NCI-H146 treated with DMSO at 0.1 percent for 48 hours (cell line): ENCODE measurements around the gene CRHR1.

ENCODE experiments used
- DNase-seq: peaks from one replicate; lab custom pipeline; 2025; ENCODE audit not compliant: unreplicated experiment; lab: John Stamatoyannopoulos, UW

Gene CRHR1

DNA sequence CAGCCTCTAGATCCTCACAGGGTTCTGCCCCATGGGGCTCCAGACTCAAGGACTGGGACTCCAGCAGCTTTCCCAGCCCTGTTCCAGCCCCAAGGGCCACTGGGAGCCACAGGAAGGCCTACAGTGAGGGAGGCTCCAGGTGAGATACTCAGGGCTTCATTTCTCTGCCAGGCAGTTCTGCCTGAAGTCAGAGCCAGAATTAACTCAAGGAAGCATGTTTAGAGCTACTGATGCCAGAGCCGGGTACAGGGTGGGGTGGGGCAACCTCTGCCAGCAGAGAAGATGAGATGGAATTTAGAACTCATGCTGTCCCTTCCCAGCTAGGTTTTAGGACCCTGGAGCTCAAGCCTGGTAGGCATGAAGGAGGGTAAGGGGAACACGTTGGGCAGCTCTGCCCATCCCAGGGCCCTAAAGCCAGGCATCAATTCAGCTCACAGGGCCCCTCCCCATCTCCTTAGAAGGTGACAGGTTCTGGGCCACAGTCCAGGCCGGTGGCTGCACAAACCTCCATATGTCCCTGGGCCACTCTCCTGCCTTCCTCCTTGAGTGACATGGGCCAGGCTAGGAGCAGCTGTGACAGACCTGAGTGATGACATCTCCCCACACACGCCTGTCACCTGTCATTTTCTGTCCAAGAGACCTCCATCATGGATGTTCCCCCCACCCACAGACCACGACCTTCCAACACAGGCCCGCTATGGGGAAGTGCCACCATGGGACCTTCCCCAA is 36.1 kb downstream of the CRHR1 start:
- DNase-seq = no peak

DNA sequence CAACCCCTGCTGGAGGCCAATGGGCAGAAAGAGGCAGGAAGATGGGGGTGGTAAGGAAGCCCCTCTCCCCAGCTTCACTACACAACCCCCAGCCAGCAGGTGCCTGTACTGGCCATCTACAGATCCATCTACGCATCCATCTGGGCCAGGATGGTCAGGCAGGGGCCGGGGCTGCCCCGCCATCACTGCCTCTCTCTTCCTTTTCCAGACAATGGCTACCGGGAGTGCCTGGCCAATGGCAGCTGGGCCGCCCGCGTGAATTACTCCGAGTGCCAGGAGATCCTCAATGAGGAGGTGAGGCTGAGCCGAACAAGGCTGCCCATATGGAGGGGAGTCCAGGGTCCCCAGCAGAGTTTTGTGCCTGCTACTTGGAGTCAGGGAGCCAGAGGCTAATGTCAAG is 37.0 kb downstream of the CRHR1 start:
- no peak for DNase-seq

DNA sequence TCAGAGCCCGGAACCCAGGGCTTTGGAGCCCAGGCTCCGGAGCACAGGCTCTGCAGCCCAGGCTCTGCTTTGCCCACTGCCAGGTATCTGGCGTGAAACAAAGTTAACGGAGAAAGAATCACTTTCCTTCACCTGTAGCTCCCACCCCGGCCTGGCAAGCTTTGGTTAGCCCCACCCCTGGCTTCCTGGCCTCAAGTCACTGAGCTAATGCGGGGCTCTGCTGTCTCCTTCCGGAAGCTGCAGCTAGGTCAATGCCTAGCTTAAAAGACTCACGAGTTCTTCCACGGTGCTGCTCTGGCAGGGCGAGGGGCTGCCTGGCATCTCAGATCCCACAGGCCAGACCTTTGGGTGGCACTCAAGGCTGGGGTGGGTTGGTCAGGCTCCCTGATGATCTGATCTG is 39.5 kb downstream of the CRHR1 start:
- no peak for DNase-seq

DNA sequence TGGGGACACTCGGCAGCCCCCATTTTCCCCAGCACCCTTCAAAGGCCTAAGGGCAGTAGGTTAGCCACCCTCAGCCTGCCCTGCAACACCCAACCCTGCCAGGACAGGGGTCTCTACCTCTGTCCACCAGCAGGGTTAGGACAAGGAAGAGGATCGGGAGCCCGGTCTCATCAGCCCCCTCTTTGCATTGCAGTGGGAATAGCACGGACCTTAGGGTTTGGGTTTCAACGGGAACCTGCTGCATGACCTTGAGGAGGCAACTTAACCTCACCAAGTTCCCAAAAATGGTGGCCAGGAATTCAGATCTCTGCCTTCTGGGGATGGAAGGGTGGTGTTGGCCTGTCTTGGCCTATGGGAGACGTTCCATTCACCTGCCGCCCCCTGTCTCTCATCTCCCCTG is 40.4 kb downstream of the CRHR1 start:
- no peak for DNase-seq

DNA sequence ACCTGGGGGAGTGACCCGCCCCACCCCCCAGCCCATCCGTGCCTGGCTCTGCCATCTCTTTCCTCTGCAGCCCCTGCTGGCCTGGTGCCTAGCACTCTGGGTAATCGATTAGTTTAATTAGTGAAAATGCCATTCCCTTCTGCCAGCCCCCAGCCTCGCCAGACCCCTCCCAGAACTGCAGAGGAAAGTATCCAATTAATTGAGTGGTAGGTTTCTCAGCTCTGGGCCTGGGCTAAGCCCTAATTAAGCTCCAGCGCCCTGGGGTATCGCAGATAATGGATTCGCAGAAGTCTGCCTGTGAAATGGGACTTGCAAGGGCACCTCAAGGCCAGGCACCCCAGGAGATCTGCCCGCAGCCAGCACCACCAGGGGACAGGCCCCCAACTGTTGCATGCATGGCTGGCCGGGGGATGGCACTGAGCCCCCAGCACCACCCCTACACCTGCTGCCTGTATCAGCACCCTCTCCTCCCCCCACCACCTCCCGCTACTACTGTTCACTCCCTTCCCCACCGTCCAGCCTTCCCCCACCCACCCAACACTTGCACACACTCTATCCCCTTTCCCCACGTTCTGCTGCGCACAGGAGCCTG is 40.9 kb downstream of the CRHR1 start:
- DNase-seq = no peak

DNA sequence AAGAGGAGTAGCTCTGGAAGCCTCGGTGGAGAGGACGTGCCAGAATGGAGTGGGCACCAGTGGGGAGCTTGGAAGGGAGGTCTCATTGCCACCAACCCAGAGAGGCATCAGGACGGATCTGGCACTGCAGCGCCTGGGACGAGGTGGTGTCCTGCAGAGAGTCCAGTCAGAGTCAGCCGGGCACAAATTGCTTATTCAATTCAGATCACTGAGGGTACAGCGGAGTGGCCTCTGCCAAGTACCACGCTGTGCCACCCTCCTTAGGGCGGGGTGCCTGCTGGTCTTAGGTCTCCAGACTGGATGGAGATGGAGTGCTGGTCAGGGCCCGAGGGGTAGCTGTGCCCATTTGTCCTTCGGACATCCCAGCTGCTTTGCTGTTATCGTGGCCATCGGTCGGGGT is 41.7 kb downstream of the CRHR1 start:
- no peak for DNase-seq

DNA sequence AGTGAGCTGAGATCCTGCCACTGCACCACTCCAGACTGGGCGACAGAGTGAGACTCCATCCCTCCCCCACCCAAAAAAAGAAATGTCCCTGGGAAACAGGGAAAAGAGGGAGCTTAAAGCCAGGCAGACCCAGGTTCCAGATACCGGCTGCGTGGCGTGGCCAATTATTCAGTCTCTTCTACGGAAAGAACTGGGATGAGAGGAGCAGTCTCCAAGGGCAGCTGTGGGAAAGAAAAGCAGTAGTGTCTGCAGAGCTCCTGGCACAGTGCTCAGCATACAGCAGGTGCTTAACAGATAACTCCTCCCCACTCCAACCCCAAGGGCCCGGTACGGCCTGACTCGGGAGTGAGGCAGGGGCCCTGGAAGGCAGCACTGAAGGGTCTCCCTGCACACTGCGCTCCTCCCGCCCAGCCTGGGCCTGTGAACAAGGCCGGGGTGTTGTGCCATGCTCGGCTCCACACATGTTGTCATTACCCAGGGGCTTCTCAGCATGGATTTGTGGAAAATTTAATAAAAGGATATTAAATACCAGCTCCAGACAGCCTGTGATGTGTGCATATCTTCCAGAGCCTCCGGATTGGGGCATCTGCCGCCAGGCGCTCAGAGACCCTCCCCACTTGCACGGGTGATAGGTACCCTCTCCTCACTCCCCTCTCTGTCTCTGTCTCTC is 42.9 kb downstream of the CRHR1 start:
- DNase-seq = no peak

DNA sequence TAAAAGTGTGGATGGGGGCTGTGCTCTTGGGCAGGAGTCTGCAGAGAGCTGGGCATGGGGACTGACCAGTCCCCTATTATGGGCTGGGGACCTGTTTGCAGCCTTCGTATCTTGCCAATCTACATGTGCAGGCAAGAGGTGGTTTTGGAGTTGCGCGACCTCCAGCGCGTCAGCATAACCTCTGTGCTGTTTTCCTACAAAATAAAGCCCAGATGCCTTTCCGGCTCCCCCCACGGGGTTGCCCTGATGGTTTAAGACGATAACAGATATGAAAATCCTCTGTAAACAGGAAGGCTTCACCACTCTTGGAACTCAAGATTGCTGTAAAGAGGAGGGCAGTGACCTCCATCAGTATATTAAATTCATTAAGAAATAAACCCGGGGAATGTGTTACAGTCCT is 44.1 kb downstream of the CRHR1 start:
- no peak for DNase-seq

DNA sequence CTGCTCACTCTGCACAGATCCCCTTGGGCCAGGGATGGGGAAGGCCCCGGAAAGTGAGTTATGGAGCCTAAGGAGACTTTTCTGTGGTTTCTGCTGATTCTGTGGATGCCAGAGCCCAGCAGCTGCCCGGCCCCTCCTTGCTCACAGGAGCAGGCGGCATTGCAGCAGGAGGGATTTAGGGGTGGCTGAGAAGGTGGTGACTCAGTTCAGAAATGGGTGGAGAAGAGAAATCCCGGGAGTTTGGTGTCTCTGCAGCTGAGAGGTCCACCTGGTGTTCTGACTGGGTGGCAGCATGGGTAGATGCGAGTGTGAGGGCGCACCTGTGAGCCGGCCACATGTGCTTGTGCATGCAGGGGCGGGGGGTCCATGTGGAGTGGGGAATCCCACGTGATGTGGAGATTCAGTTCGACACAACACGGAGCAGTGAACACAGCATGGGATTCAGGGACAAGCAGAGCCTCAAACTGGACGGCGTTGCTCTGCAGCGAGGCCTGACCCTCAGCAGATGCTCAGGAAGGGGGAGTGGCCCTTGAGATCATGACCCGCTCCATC is 44.5 kb downstream of the CRHR1 start:
- no peak for DNase-seq

DNA sequence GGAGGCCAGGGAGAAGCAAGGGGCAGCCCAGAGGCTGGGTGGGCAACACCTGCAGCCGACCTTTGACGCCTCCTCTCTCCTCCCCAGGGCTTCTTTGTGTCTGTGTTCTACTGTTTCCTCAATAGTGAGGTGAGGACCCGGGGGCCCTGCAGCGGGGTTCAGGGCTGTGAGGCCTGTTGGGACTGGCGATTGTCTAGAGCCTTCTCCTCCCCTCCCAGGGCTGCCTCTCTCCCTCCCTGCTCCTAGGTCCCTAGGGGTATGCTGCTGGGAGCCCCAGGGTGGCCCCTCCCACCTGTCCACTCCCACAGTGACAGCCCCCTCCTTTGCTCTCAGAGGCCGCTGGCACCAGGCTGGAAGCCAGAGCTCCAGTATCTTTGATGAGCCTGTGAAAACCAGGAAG is 49.8 kb downstream of the CRHR1 start:
- DNase-seq = no peak

DNA sequence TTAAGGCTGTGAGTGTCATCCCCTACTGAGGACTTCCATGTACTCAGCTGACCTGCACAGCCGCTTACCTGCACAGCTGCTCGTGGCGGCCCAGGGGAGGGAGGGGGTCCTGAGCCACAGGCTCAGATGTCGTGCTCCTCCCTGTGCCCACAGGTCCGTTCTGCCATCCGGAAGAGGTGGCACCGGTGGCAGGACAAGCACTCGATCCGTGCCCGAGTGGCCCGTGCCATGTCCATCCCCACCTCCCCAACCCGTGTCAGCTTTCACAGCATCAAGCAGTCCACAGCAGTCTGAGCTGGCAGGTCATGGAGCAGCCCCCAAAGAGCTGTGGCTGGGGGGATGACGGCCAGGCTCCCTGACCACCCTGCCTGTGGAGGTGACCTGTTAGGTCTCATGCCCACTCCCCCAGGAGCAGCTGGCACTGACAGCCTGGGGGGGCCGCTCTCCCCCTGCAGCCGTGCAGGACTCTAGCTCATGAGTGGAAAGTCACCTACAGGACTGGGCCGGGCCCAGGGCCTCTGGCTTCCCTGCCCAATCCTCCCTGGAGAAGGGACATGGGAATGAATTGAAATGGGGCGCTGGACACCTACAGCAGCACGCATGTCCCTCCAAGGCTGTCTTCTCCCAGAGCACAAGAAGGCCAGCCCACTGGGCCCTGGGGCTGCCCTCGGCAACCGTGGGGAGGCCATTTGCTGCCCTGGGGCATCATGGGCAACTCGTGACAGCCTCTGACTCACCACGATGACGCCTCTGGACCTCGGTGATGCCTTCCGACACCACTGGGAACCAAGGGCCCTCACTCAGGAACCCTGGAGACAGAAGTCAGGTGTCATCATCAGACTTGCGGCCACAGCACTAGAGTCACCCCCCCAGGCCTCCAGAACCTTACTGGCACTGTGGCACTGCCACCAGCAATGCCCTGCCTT is 50.6 kb downstream of the CRHR1 start:
- DNase-seq = no peak

DNA sequence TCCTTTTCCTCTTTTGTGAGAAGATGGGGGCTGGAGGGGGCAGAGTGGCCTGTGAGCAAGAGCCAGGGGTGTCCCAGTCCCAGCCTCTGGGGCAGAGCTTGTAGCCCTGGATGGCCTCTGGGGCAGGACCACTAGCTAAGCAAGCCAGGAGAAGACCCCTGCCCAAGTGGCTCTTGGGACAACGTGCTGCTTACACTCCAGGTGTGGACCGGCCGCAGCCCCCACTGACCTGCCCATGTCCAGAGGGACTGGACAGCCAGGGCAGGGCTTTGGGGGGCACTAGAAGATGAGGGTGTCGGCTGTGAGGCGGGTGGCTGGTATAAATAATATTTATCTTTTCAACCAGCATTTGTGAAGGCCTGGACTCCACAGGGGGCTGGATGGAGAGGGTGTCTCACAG is 51.4 kb downstream of the CRHR1 start:
- no peak for DNase-seq

DNA sequence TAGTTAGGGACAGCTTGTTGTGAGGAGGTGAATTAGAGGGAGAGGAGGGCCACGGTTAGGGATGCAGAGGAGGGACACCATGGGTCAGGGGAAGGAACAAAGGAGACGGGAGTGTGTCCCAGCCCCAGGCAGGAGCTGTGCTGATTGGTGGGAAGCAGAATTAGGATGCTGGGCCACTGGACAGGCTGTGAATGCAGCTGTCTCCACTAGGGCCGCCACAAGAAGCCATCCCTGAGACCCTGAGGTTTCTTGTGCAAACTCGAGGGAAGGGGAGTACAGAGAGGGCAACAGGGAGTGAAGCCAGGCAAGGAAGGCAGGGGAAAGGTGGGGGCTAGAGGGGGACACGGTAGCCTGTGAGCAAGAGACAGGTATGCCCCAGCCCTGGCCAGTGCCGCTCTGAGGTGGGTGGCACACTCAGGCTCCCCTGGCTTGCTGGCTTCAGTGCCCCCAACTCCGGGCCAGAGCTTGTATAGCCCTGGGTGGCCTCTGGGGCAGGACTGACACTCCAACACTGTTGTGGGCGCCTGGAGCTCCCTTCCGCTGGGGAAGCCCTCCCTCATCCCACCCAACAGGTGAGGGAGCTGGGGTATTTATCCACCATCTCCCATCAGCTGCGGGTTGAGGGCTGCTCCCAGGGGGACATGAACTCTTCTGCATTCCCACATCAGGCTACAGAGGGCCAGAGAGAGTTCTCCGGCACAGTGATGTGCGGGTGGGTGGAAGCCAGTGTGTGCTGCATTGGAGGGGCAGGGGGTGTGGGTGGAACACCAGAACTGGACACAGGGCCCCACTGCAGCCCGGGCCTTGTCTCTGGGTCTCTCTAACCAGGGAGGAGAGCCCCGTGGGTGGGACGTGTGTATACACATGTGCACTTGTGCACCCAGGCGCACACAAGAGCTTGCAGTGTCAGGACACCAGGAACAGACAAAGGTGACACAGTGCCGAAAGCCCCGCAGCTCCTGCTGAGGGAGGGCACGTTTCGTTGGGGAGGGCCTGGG is 52.2 kb downstream of the CRHR1 start:
- DNase-seq = no peak

DNA sequence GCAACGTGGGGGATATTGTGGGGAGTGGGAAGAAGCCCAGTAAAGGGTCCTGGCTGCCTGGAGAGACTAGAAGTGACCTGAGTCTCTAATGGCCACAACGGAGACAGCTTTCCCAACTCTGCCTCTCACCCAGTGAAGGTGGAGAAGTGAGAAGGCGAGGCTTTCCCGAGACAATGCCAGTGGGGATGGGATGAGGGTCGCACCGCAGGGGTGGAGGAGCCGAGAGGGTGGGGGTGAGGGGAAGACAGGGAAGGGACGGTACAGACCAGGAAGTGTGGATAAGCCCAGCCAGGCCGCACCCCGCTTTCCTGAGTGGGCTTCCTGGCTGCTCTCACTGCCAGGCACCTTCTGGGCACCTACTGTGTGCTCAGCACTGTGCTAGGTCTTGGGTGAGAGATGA is 53.1 kb downstream of the CRHR1 start:
- DNase-seq = no peak

DNA sequence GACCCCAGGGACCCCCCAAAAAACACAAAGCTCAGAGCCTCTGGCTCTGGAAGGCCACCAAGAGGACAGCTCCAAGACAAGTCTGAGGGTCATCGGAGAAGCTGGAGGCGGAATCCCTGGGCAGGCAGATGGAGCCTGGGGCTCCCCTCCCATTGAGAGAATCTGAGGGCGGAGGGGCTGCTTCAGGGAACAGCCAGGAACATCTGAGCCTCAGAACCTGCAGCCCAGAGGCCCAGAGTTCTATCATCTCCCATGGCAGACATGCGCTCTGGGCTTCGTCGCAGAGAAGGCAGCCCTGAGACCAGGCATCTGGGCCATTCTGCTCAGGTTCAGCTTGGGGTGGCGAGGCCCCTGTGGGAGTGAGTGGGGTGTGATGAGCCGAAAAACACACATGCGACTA is 53.5 kb downstream of the CRHR1 start:
- DNase-seq = no peak

DNA sequence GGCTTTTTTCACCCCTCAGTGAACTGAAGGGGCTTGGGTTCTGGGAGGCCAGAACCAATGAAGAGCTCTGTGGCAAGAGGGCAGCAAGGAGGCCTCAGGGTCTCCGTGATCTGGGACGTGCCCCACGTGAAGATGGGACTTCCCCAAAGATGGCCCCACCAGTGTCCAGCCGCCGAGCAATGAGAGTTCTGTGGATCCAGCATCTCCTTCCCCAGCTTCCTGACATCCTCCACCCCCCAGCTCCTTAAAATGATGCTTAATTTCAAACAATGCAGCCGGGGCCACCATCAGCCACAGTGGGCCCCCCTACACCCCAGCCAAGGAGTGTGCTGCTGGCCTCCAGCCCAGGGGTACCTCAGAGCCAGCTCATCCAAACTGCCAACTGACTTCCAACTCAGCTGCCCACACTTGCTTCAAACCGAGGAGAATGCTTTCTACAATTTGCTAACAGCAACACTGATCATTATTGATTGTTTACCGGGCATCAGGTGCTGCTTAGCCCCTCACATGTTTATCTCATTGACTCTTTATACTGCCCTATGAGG is 54.7 kb downstream of the CRHR1 start:
- DNase-seq = no peak

DNA sequence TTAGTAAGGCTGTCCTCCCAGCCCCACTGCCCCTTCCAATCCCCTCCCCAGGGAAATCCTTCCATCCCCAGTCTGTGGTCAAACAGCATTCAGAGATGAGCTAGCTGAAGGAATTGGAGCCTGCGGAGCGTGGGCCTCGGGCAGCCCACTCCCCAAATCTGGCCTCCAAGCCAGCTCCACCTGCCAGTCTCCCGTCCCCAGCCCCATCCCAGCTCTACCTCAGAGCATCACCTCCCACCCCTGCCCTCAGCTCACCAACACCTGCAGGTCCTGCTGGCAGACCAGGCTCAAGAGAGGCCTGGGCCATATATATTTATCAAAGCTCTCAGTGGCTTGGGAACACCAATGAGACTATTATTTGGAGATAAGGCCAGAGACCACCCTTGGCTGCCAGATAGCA is 55.3 kb downstream of the CRHR1 start:
- DNase-seq = no peak

DNA sequence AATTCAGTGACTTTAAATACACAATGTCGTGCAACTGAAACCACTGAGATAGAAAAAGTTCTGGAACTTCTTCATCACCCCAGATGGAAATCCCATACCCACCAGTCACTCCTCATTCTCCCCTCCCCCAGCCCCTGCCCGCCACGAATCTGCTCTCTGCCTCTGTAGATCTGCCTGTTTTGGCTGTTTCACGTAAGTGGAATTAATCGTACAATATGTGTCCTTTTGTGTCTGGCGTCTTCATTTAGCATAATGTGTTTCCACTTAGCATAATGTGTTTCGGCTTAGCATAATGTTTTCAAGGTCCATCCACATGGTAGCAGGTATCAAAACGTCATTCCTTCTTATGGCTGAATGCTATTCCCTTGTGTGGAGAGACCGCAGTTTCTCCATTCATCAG is 57.1 kb downstream of the CRHR1 start:
- no peak for DNase-seq

DNA sequence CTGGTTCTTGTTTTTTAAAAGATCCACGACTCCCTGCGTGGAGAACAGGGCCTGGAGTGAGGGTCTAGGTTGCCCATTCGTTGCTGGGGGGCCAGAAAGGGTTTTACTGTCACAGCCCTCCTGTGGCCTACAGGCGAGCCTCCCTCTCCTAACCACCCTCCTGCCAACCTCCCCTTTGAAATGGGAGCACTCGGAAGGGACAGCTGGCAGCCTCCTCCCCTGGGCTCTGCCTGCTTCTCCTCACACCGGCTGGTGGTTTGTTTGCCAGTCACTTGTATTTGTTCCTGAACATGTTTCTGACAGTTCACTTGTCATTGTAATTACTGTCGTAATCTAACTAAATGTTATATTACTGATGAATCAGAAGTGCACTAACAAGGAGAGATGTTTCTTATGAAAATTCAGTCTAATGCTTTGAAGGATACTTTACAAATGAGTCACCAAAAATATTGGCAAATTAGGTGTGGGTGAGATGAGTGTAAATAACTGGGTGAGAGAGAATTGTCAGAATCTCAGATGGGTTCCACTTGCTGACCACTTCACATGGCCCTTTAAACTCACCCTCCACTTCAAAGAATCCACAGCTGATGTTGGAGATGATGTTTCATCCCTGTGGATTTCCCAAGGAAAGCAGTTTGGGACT is 57.9 kb downstream of the CRHR1 start:
- DNase-seq = no peak
